RWPE1 (cell line): ENCODE data around the gene RFX4.

Source experiments
- CTCF ChIA-PET: fragments of 350-600 bp; sonication (Branson Sonifier 250); formaldehyde crosslinking; extraction: SDS; loops from one replicate; lab custom pipeline; 2021; lab: Yijun Ruan, JAX
- POLR2A ChIA-PET: fragments of 400-600 bp; formaldehyde crosslinking; extraction: SDS; loops from one replicate; lab custom pipeline; 2020; ENCODE audit warnings: antibody characterized with exemption; ENCODE audit not compliant: low non-redundant PET; lab: Yijun Ruan, JAX
- DNase-seq: peaks from one replicate; pipeline ENCODE4 v3.0.0; 2012; ENCODE audit warnings: low spot score
- H3K27ac ChIP-seq: fragments of 450-650 bp; 2 replicates; pipeline ENCODE4 v1.5.1; 2017
- CTCF ChIP-seq: fragments of 450-650 bp; conservative IDR thresholded peaks from 2 replicates; pipeline ENCODE4 v1.5.1; 2017; ENCODE audit warnings: low read depth, mild to moderate bottlenecking

RFX4 gene

GRCh38 chr12:106771425-106771824, 188.6 kb downstream of the RFX4 start:
- no peak for DNase-seq
- ChIA-PET CTCF (interaction anchor here (0.5 kb wide), 1 partner anchor 65 kb away, joined by 3 read pairs; no protein-coding TSS in a partner anchor), POLR2A (no interaction called here)
- TF ChIP-seq CTCF = no peak
- H3K27ac ChIP-seq = no peak overlapping the region

GRCh38 chr12:106773286-106774004, 190.6 kb downstream of the RFX4 start:
- no peak for TF ChIP-seq CTCF
- peak overlapping the region; percentile 94 for H3K27ac ChIP-seq
- POLR2A ChIA-PET = no interaction called here
- DNase-seq = no peak
- CTCF ChIA-PET = no interaction called here

GRCh38 chr12:106774005-106774807, 191.4 kb downstream of the RFX4 start, which contains the start of gene RIC8B:
RIC8B (plus strand) TSS chr12:106774682; CDS start chr12:106774746, 64 bp downstream.
- peak within 1 kb of the TSS; percentile 94 for H3K27ac ChIP-seq
- DNase-seq = peak; percentile 98
- TF ChIP-seq CTCF = no peak
- CTCF ChIA-PET = interaction anchor here (0.6 kb wide), 1 partner anchor 318 kb away, joined by 4 read pairs; no protein-coding TSS in a partner anchor
- POLR2A ChIA-PET = no interaction called here

GRCh38 chr12:106774808-106775524, 192.2 kb downstream of the RFX4 start:
- DNase-seq = no peak
- H3K27ac ChIP-seq = peak overlapping the region; percentile 94
- no peak for TF ChIP-seq CTCF
- ChIA-PET POLR2A (no interaction called here), CTCF (interaction anchor here (0.6 kb wide), 1 partner anchor 317 kb away, joined by 4 read pairs; no protein-coding TSS in a partner anchor)

GRCh38 chr12:106776897-106777296, 194.1 kb downstream of the RFX4 start:
- no peak overlapping the region for H3K27ac ChIP-seq
- POLR2A ChIA-PET = no interaction called here

More at GRCh38 chr12:106776897-106777296, 194.1 kb downstream of the RFX4 start:
- no peak for DNase-seq
- CTCF ChIA-PET = interaction anchor here (0.7 kb wide), 1 partner anchor 1373 kb away, joined by 5 read pairs; no protein-coding TSS in a partner anchor
- no peak for TF ChIP-seq CTCF
